ENCODE results near the gene RNF145.
"Not testable (repeated sequence)": the region's sequence is repeated elsewhere in the genome, so short reads cannot be mapped to it uniquely, and the experiment has no call there.

Gene RNF145

DNA sequence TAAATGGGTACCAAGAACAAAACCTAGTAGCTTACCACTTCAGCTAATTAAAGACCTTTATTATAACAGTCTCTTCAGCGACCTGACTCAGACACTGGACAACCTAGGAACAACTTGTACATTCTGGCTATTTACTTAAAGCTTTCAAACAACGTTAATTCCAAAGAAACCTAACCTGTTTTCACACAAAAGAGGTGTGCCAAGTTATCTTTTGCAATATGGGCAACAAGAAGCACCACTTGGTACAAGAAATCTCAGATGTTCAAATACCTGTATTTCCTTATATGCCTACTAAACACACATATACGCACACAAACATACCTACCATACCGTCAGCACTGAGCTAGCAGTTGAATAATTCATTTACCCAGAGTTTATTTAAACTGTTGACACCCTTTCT is 23.0 kb downstream of the RNF145 start:
- DNase-seq: no peak

DNA sequence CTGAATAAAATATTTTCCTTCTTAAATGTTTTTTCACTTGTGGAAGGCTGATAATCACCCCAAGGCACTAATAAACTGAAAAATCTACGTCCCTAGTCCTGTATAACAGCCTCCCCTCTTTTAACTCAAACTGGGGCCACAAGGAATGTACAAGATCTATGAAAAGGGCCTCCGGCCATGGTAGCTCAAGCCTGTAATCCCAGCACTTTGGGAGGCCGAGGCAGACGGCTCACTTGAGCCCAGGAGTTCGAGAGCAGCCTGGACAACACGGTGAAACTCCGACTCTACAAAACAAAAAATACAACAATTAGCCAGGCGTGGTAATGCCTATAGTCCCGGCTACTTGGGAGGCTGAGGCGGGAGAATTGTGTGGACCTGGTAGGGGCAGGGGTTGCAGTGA is 23.6 kb downstream of the RNF145 start:
- no peak for DNase-seq

DNA sequence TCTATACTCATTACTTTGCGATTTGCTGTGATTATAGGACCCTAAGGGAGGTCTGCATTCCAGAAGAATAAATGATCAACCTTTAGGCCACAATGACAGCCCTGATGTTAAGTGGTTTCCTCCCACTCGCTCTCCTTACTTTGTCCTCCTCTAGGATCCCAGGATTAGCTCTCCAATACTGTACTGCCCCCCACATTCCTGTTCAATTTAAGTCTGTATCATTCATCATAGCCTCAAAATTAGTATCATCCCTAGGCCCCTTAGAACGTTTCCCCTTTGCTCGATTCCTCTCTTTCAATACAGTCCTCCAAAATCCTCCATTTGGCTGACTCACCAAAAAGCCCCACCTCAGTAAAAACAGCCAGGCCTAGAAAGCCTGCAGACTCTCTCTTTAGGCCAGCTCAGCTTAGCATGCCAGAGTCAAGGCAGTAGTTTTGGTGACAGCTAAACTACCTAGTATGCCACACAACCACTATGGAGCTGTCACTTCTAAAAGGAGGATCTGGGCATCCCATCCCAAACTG is 24.4 kb downstream of the RNF145 start:
- no peak for DNase-seq

DNA sequence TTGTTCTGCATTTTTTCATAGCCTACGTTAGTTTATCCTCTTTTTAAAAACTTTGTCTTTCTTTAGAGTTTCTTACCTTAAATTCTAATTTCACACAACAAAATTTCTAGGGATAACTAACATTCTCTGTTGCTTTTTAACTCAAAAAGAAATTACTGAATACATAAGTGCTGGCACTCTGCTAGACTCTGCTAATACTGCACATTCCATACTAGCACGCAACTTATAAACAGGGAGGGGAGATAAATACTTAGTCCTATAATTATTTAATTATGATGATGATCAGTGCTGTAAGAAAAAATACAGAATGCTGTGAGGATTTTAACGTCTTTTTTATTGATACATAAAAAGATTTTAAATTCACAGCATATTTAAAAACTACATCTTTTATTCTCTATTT is 25.1 kb downstream of the RNF145 start:
- no peak for DNase-seq

DNA sequence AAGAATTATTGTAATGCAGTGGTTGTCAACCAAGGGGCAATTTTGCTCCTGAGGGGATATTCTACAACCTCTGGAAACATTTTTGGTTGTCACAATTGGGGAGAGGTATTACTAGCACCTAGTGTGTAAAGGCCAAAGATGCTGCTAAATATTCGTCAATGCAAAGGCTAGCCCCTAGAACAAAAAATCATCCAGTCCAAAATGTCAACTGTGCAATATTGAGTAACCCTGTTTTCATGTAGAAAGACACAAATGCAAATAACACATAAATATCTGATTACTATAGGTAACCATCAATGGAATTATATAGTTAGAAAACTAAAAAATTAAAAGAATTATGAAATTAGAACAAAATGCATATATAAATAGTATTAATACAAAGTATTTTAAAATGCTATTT is 26.1 kb downstream of the RNF145 start:
- DNase-seq: no peak

DNA sequence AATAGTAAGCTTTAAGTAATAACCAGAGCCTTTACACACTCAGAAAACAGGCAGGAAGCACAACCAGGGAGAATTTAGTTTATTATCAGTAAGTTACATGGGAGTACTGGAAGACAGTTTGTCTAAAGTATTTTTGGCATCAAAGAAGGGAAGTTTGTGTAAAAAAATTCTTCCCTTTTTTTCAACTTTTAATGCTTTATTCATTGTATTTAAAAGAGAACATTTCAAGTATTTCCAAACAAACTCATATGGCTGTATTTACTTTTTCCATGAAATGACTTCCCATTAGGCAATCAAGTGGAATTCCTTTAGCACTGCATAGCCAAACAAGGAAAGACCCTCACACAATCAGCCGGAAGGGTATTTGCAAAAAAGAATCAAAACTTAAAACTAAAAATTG is 26.7 kb downstream of the RNF145 start:
- no peak for DNase-seq

DNA sequence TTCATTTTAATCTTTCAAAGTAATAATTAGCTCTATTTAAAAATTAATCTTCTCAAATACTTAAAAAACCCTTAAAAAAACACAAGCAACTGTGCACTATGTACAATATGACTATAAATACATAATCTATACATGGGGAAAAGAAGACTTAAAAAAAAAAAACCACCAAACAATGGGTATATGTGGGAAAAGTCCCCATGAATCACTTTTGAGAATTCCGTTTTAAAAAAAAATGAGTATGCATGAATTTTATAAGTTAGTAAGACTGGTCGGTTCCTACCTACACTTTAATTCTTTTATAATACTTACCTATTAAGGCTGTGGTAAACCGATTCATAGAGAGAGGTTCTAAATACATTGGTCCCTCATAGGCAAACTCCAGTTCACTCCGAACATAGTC is 27.7 kb downstream of the RNF145 start:
- no peak for DNase-seq

DNA sequence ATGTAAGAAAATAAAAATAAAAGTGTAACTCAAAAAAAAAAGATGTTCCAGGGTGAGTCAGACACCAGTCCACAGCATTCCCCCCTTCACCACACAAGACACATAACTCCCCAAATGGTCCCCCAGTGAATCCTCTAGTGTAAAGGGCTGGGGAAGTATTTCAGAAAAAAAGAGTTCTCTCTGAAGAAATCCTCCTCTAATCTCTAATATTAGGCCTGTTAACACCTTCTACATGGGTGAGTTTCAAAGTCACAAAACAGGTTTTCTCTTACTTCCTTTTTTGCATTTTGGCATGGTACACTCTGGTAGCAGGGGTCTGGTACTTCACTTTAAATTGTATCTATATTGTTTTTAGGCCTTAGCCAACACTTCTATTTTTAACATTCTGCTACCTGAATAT is 28.2 kb downstream of the RNF145 start:
- no peak for DNase-seq

DNA sequence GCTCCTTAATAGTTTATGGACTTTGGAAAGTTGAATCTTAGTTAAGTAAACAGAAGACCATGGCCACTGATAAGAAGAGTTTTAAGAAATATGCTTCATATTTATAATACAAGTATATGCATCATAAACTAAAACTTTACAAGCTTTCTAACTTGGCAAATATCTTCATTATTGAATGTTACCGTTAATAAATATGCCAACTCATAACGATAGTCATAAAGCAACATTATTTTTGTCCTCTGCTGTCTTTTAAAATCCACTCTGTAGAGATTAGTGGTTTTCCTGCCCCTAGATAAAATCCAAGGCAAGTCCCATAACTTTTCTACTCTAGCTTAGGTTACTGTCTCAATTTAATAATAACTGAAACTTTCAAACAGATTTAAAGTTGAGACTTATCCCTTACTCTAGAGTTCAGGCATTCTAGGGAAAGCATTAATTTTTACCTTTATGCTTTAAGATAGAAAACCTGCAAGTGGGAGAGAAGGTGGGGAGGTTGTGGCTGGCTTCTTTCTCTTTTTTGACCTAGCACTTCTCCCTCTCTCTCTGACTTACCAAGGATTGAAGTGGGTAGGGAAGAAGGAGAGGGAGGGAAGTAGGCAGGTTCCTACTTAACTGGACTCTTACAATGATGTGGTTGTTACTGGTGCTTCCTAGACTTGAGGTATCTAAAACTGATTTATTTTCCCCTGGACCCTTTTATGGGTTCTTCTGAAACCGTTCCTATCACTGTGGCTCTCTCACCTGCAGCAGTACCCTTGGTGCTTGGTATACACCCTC is 29.6 kb downstream of the RNF145 start:
- DNase-seq: no peak

DNA sequence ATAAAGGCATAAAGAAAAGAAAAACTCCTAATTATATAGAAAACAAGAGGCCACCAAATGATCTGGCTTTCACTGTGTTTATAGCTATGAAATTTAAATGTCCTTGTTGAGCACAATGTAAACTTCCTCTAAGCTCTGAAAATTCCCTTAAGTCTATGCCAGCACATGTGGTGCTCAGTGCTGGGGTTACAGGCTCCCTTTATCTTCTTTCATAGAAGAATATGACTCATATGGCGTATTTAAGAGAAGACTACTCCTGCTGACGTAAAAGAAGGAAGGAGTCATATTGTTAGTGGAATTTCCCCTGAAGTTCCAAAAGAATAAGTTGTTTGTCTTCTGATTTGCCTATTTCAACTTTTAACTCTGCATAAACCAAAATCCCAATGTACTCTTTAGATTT is 30.4 kb downstream of the RNF145 start:
- DNase-seq: no peak

DNA sequence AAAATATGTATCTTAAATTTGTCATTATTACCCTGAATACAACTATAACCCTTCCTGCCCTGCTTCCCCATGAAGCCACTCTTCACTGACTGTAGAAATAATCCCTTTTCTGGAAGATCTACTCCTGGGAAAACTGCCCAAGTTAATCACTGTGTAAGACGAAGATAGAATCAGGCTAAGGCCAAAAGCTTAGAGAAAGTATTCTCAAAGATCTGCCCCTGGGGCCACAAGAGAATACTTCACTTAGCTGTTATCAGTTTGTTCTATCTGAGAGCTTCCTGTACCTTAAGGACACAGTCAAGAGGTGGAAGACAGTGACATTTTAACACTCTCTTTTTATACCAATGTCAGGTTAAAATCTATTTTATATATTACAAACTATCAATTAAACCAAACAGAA is 33.8 kb downstream of the RNF145 start:
- DNase-seq: no peak

DNA sequence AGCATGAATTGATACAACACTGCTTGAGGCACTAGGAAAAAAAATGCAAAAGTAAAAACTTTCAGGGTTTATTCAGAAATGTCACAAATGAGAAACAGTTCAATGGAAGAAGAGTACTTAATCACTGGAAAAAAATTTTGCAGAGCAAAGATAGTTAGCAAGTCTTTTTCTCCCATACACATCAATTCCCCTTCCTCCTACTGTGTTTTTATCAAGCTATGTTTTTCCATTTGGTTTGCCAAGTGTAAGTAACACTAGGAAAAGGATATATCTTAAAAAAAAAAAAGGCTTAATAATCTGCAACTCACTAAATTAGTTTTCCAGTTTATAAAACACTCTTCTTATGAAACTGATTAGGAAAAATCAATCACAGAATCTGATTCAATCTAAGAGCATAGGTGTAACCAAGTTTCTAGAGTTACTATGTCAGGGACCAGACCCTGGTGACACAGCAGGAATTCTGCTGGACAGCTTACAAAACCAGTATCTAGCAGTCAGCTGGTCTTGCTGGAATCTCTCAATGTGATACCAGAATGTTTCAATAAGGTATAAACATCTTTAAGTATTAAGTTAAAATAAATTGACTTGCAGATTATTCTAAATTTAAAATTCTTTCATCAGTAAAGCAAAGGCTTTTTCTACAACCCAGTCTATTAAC is 34.7 kb downstream of the RNF145 start:
- DNase-seq: no peak

DNA sequence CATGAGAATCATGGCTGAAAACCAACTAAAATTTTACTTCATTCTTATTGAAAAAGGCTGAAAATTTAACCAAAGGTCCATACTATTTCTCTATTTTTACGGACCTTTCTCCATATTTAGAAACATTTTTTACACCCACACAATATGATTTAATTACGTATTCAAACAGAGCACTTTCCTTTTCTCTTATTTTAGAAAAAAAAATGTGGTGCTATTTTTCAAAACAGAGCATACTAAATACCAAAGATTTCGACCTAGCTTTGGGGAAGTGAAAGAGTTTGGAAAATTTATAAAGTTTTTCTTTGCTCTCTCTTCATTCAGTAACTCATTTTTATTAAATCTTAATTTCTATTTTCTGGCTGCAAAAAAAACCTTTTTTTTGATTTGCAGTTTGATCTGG is 38.1 kb downstream of the RNF145 start:
- DNase-seq: no peak

DNA sequence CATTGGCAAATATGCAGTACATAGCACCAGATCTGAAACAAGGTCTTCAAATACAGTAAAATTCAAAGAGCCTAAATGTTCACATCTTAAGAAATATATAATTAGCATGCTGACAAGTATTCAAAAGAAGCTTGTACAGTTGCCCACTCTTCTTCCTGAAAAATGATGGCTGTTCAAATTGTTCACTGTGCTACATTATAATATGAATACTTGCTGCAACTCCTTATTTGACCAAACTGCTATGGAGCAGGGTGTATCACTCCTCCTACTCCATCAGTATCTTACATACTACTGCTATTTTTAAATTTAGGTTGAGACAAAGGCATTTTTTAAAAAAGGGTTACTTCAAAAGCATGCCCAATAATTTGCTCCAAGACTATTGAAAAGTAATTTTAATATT is 39.3 kb downstream of the RNF145 start:
- no peak for DNase-seq

DNA sequence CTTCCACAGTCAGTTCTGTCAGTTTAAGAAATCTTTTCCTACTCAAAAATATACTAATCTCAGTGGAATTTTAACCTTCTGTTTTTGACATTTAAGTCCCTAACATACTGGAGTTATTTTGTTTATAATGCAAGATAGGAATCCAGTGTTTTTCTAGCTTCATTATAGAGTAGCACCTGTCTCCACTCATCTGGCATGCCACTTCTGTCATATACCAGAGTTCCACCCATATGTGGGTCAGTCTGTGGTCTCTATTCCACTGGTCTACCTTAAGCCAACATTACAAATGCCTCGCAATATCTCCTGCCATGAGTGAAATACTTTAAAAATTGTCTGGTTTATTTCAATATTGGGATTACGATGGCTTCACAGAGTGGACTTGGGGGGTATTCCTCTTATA is 42.9 kb downstream of the RNF145 start:
- DNase-seq: no peak

DNA sequence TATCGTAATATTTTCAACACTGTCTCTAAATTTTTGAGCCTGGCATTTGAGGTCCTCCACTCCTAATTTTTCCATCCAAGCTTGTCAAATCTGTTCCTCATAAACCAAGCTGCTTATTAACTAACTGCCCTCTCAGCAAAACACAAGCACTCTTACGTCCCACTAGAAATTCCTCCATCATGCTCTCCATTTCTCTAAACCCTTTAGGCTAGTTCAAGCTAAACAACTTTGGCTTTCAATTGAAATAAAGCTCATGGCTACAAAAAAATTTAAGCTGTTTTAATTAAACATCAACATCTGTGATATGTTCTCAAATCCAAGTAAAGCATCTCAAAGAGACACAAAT is 45.7 kb downstream of the RNF145 start:
- DNase-seq: no peak

DNA sequence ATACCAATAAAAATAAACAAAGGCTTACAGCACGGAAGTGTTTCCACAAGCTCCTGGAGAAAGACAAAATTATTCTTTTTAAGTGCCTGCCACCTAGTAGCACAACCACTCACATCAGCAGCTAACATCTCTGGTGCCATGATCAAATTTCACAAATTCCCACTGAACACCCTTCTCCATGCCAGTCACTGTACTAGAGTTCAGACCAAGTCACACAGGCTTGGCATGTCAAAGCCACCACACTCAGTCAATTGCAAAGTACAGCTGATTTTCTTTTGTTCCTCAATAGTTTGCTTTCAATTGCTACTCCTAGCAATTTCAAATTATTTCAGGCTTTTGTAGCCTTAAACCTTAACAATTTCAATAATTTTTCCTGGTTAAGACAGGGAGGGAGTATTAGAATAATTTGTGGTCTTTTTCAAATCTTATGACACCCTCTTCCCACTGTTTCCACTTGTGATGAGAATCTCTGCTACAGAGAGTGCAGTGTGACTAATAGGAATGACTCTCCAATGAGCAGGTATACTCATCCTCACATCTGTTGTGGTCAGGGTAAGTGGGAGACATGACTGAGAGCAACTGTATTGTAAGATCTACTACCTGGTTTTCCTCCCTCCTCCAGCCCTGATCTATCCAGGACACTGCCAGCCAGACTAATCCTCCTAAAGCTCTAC is 46.2 kb downstream of the RNF145 start:
- DNase-seq: no peak

DNA sequence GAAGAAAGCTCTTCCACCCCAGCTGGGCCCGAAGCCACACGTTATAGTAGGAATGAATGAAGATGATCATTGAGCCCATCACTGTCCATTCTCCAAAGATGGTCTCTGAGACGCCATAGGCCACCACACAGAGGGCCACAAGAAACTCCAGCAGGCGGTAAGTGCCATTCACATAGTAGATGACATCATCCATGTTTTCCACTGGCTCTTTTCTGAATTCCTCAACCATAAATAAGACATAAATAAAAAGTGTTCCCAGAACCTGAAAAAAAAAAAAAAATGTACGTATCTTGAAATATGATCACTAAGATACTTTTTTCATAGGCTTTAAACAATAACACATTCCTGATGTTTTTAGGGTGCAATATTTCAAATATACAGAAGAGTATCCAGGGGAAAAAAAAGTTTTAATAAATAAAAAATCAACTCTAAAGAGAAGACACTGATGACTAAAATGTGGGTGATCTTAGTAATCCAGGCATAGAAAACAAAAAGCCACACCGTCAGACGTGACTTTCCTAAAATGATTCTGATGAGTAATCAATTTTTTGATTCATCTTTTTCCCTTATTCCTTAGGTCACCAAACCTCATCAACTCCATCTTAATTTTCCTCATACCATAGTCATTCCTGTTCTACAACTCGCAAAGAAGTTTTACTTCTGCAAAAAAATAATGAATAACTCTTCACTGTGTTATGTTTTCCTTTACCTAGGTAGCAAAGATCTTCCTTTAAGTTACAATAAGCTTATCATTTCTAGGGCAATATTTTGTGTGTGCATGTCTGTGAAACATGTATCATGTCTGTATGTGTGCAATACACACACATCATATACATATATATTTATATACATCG is 47.8 kb downstream of the RNF145 start:
- DNase-seq: no peak

DNA sequence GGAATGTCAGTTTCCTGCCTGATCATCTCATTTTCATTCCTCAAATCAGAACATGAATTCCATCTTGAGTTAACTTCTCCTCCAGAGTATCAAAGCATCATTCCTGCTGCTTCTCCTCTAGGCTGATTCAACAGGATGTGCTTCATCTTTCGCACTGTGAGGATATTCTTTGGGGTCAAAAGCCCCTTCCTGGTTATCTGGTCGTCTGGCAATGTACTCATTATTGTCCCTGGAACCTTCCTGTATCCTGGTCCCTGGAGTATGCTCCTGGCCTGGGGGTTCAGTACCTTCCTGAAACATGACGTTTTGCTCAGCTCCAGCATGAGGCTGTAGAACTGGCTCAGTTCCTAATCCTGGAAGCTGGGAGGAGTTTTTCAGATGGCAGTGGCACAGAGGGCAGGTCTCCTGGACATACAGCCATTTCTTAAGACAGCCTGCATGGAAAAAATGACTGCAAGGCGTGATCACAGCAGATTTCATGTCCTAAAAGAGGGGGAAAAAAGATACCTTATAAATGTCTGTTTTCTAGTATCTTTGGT is 50.7 kb downstream of the RNF145 start:
- DNase-seq: not testable (repeated sequence)

DNA sequence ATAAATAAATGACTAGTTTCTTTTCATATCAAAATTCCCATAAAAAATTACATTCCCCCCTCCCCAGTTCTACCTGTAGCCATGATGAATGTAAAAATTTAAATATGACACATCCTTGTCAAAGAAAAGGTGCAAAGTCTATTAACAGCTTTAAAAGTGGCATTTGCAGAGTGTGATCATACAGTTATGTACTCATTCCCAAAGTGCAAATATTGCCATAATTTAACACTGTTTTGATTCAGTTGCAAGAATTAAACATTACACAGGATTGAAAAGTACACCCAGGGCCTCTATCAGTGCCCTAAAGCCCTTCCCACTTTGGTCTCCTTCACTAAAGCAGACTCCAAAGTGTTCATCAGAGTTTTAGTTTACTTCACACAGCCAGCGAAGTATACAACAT is 51.8 kb downstream of the RNF145 start:
- no peak for DNase-seq

DNA sequence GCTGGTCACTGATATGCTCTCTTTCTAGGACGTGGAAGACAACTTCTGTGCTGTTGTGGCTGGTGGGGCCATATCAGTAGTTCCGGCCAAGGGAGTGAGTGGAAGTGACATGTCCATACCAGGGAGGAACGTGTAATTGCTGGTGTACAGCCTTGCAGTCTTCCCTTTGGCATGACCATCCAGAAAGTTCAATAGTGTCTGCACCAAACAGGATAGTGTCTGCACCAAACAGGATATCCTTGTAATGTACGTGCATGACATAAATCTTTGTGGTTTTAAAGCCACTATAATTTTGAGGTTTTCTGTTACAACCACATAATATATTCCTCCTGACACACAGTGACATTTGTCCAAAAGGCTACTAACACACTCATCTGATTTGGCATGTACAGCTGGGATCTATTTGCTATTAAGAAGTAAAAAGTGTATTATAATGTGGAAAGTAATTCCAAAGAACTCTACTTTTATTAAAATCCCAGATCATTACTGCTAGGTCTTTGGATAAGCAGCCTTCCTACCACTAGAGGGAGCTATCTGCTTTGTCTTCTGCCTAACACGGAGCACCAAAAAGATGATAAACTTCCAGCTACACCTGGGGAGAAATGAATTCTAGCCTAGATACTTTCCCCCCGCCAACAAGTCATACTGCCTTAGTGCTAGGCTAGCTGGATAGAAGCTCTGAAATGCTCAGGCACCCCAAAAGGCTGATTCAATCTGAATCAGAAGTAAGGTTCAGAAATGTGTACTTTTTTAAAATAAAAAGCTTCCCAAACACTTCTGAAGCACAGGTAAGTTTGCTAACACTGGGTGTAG is 52.7 kb downstream of the RNF145 start:
- DNase-seq: peak; percentile 60

DNA sequence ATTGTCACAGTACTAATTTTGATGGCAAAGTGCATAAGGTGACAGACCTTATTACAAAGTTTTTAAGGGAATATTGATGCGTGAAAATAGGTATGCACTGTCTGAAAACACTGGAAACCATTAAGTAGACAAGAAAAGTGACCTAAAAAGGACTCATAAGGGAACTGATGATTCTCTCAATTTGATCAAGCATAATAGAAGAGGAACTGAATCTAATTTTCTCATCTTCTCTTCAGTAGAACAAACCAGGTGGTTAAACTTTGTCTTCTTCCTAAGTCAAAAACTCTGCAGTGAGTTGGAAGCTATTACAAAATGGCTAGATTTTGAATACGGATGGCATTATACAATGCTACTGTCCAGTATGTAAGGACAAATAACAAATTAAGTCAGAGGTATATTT is 53.4 kb downstream of the RNF145 start:
- DNase-seq: no peak
